Body of pancreas (tissue), 4 donors: Measurements from ENCODE around the gene PLK1. TPM values are rescaled to one million over a fixed set of nuclear protein-coding genes. Genes with fewer than 3 reads are reported as not detected.
A peak's percentile ranks its signal among the peaks of the same experiment; 100 is the strongest.
"Not testable (repeated sequence)": the region's sequence is repeated elsewhere in the genome, so short reads cannot be mapped to it uniquely, and the experiment has no call there.

Source experiments
- ATAC-seq: fragments of 150-250 bp; one replicate; pipeline ENCODE4 v1.9.1; 2016
- DNase-seq, 4 donors: peaks; one replicate each; pipeline ENCODE4 v3.0.0-alpha.2; 2019
- H3K27ac ChIP-seq, 4 donors: fragments of 200-600 bp; sonication (generic); 1 replicate in 3 of 4; 2 replicates in 1 of 4; pipeline versions ENCODE4 v1.5.1 to v1.6.1; 2016 to 2019; ENCODE audit warnings: mild to moderate bottlenecking in 1 of 4, mixed read lengths in 1 of 4, moderate library complexity in 1 of 4
- H3K27me3 ChIP-seq, 2 donors: fragments of 200-600 bp; sonication (generic); one replicate each; pipeline ENCODE4 v1.6.0; 2016; ENCODE audit warnings: mild to moderate bottlenecking in 1 of 2
- H3K36me3 ChIP-seq, 2 donors: fragments of 200-600 bp; sonication (generic); replicated peaks in 1 of 2; 2 replicates each; pipeline ENCODE4 v1.5.1; 2016; ENCODE audit warnings: low read depth in 2 of 2; ENCODE audit not compliant: insufficient read depth in 1 of 2
- H3K4me1 ChIP-seq: fragments of 200-600 bp; sonication (generic); one replicate; pipeline ENCODE4 v1.6.0; 2016
- H3K4me3 ChIP-seq, 2 donors: fragments of 200-600 bp; sonication (generic); 1 replicate in 1 of 2; 2 replicates in 1 of 2; pipeline ENCODE4 v1.5.1; 2016 to 2019
- H3K9me3 ChIP-seq, 3 donors: fragments of 200-600 bp; sonication (generic); 1 replicate in 2 of 3; 2 replicates in 1 of 3; pipeline ENCODE4 v1.5.1; 2016
- CTCF ChIP-seq, 7 experiments: fragments of 450-650 bp in 4 of 7; fragments of 200-600 bp in 3 of 7; sonication (generic) in 3 of 7; IDR thresholded peaks; one replicate each; pipeline ENCODE4 v1.5.1; 2016 to 2019; ENCODE audit warnings: antibody characterized with exemption in 7 of 7
- POLR2A ChIP-seq, 3 donors: fragments of 450-650 bp; IDR thresholded peaks; one replicate each; pipeline ENCODE4 v1.6.1; 2016; ENCODE audit warnings: antibody characterized with exemption in 3 of 3, mild to moderate bottlenecking in 2 of 3
- WGBS, 2 donors: methylation state at CpG; one replicate each; pipeline ENCODE4 v1.1.5; 2017; 5-methylcytosine and 5-hydroxymethylcytosine counted together
- intact Hi-C: fragments of 100-400 bp; cut with DNase I; formaldehyde crosslinking; loops from one replicate; pipeline ENCODE4 v1.15.1; 2023
- total RNA-seq, 2 donors: library from RNA; depleted of rRNA; stranded (reverse); fragments of >200 nt; gene quantifications; one replicate each; pipeline ENCODE4 v1.1.0, GENCODE V29; 2016

Gene PLK1
- total RNA-seq, 2 donors from 2014 or later, result 0.52 to 2.3 TPM

- H3K27ac ChIP-seq, result no peak overlapping the region
- WGBS, 2 donors, result 54 to 56% methylated on average over 12 of the region's 12 CpGs
- H3K27me3 ChIP-seq, result no peaks in the 10 kb centered on the region
- intact Hi-C loops, result no loop called here
- no peaks in the 10 kb centered on the region for H3K9me3 ChIP-seq
- H3K36me3 ChIP-seq, result no peaks in the 10 kb centered on the region
- DNase-seq (peak in 2 of 4 donors; percentile 7 to 10), ATAC-seq (no peak)
- H3K4me1 ChIP-seq, result no peaks in the 10 kb centered on the region
- TF ChIP-seq POLR2A (IDR thresholded peaks at IDR 0.05) (no peak), CTCF (IDR thresholded peaks at IDR 0.05) (no peak)
- no peak overlapping the region for H3K4me3 ChIP-seq
Observed at GRCh38 chr16:23729503-23730424, 51.1 kb downstream of the PLK1 start.

DNA sequence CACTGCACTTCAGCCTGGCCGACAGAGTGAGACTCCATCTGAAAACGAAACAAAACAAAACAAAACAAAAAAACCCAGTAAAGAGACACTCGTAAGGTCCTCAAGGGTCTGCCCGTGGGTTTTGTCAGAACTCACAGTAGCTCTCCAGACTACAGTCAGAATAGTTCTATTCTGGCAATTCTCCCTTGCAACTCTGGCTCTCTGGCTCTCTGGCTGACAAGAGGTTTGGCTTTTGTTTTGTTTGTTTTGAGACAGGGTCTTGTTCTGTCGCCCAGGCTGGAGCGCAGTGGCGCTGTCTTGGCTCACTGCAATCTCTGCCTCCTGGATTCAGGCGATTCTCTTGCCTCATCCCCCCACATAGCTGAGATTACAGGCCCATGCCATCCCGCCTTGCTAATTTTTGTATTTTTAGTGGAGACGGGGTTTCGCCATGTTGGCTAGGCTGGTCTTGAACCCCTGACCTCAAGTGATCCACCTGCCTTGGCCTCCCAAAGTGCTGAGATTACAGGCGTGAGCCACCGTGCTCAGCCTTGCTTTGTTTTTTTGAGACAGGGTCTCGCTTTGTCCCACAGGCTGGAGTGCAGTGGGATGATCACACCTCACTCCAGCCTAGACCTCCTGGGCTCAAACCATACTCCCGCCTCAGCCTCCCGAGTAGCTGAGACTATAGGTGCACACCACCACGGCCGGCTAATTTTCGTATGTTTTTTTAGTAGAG is 55.6 kb downstream of the PLK1 start:
- Histone ChIP-seq H3K36me3 (no peaks in the 10 kb centered on the region), H3K4me1 (no peaks in the 10 kb centered on the region), H3K27me3 (no peaks in the 10 kb centered on the region), H3K9me3 (no peaks in the 10 kb centered on the region), H3K4me3 (no peak overlapping the region), H3K27ac (no peak overlapping the region)
- TF ChIP-seq POLR2A (IDR thresholded peaks at IDR 0.05), result no peak
- TF ChIP-seq CTCF (IDR thresholded peaks at IDR 0.05), result no peak
- intact Hi-C loops, result no loop called here
- WGBS, 2 donors, result 65 to 72% methylated on average over 19 of the region's 19 CpGs
- ATAC-seq, result no peak
- no peak for DNase-seq

DNA sequence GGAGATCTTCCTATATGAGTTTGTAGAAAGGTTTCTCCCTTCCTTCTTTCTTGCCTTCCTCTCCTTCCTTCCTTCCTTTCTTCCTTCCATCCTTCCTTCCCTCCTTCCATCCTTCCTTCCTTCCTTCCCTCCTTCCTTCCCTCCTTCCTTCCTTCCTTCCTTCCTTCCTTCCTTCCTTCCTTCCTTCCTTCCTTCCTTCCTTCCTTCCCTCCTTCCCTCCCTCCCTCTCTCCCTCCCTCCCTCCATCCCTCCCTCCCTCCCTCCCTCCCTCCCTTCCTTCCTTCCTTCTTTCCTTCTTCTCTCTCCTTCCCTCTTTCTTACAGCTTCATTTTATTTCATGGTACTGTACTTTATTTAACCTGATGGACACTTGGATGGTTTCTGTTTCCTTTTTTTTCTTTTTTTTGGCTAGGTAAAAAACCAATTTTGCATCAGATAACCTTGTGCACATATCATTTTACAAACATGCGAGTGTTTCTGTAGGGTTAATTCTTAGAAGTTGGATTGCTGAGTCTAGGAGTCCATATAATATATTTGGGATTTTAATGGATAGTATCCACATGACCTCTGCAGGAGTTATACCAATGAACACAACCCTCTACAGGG is 58.8 kb downstream of the PLK1 start:
- intact Hi-C loops, result not testable (repeated sequence)

GRCh38 chr16:23739516-23739915 is 60.8 kb downstream of the PLK1 start:
- no peak overlapping the region for H3K4me3 ChIP-seq
- no peaks in the 10 kb centered on the region for H3K4me1 ChIP-seq
- H3K27me3 ChIP-seq, result no peaks in the 10 kb centered on the region
- H3K27ac ChIP-seq, result no peak overlapping the region
- ATAC-seq (no peak), DNase-seq (no peak)
- intact Hi-C loops, result no loop called here
- 65 to 69% methylated on average over 1 of the region's 1 CpG for WGBS, 2 donors
- no peaks in the 10 kb centered on the region for H3K36me3 ChIP-seq
- no peaks in the 10 kb centered on the region for H3K9me3 ChIP-seq
- no peak for TF ChIP-seq POLR2A (IDR thresholded peaks at IDR 0.05)
- TF ChIP-seq CTCF (IDR thresholded peaks at IDR 0.05), result no peak

More for the DNA sequence above, 58.8 kb downstream of the PLK1 start:
- DNase-seq, H3K36me3 ChIP-seq, H3K27ac ChIP-seq, H3K4me1 ChIP-seq, H3K27me3 ChIP-seq, ATAC-seq, H3K9me3 ChIP-seq, H3K4me3 ChIP-seq: not testable (repeated sequence)
- WGBS, 2 donors, result 53% methylated on average over 1 of the region's 1 CpG

Other genes starting within 250 kb of the PLK1 start
- 10 to 100 TPM; 19.5 to 43.5 TPM for gene COG7, start 225.7 kb upstream of the PLK1 start, total RNA-seq
- gene GGA2, start 168.4 kb upstream of the PLK1 start, total RNA-seq, result 10 to 100 TPM; 59.3 to 64.6 TPM
- 10 to 100 TPM; 18.2 to 83.1 TPM for gene EARS2, start 121.5 kb upstream of the PLK1 start, total RNA-seq
- 10 to 100 TPM; 42.0 to 57.0 TPM for gene UBFD1, start 121.2 kb upstream of the PLK1 start, total RNA-seq
- gene NDUFAB1, start 82.6 kb upstream of the PLK1 start, total RNA-seq, result 10 to 100 TPM; 16.2 to 42.0 TPM
- gene PALB2, start 37.6 kb upstream of the PLK1 start, total RNA-seq, result 1 to 10 TPM; 4.4 to 7.9 TPM
- gene DCTN5, start 37.4 kb upstream of the PLK1 start, total RNA-seq, result 10 to 100 TPM; 14.3 to 23.4 TPM
- 1 to 10 TPM in 1 of 2 donors, under 1 TPM in 1; 0.99 to 5.2 TPM for gene ERN2, start 34.3 kb downstream of the PLK1 start, total RNA-seq
- gene CHP2, start 76.1 kb downstream of the PLK1 start, total RNA-seq, result not detected
- 10 to 100 TPM in 1 of 2 donors, under 1 TPM in 1; 0.33 to 10.6 TPM for gene PRKCB, start 157.1 kb downstream of the PLK1 start, total RNA-seq